BJ (cell line): ENCODE data around the gene TBK1. TPM values are rescaled to one million over a fixed set of nuclear protein-coding genes. Genes with fewer than 3 reads are reported as not detected.

Experiments used
- CTCF ChIA-PET: fragments of 350-600 bp; formaldehyde crosslinking; extraction: SDS; loops from one replicate; lab custom pipeline; 2021; ENCODE audit warnings: antibody characterized with exemption, inconsistent platforms; lab: Yijun Ruan, JAX
- POLR2A ChIA-PET: fragments of 300-600 bp; sonication (Branson Sonifier 250); formaldehyde crosslinking; extraction: SDS; loops from one replicate; lab custom pipeline; 2021; ENCODE audit warnings: antibody characterized with exemption; lab: Charles Lee
- DNase-seq: peaks from one replicate; pipeline ENCODE4 v3.0.0-alpha.2; 2011; ENCODE audit warnings: low read depth
- H3K27me3 ChIP-seq: 2 replicates; pipeline ENCODE4 v1.6.0; 2011; ENCODE audit warnings: low read length; ENCODE audit not compliant: control insufficient read depth, insufficient read depth
- H3K36me3 ChIP-seq: 2 replicates; pipeline ENCODE4 v1.5.1; 2011; ENCODE audit warnings: low read length; ENCODE audit not compliant: control insufficient read depth, insufficient read depth
- H3K4me3 ChIP-seq: 2 replicates; pipeline ENCODE4 v1.5.1; 2011; ENCODE audit warnings: low read depth, mild to moderate bottlenecking, control low read depth, low read length
- polyA plus RNA-seq: library from polyadenylated mRNA; depleted of rRNA; stranded (reverse); fragments of >200 nt; gene quantifications from 2 replicates; pipeline ENCODE4 v1.2.3, GENCODE V29; 2011
- TF ChIP-seq, protein P1 (sequence below): IDR thresholded peaks from 2 replicates; pipeline ENCODE4 v1.5.1; 2011; ENCODE audit warnings: low read depth, mild to moderate bottlenecking, control low read depth, inconsistent platforms, low read length, moderate library complexity; ENCODE audit not compliant: insufficient read depth

TBK1 gene
- polyA plus RNA-seq, 1 experiment, result 5.7 TPM

DNA sequence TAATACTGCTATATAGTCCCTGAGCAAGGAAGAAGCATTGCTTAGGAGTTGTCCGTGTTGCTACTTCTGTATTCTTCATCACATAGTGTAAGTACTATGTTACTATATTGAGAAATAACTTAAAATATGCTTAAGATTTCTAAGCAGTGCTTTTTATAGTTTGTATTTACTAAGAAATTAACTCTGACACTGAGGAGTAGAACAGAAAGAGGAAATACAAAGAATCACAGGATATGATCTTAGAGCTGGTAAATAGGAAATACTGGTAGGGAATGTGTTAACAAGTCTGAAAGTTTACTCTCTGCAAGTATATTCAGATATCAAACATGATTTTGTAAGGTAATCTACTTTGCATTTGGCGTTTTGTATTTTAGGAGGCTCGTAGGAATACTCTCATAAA lies 32.2 kb upstream of the TBK1 start:
- Histone ChIP-seq H3K4me3 (no peak overlapping the region), H3K36me3 (peaks cover 28% of the 10 kb centered on the region), H3K27me3 (no peaks in the 10 kb centered on the region)
- TF ChIP-seq, protein P1, sequence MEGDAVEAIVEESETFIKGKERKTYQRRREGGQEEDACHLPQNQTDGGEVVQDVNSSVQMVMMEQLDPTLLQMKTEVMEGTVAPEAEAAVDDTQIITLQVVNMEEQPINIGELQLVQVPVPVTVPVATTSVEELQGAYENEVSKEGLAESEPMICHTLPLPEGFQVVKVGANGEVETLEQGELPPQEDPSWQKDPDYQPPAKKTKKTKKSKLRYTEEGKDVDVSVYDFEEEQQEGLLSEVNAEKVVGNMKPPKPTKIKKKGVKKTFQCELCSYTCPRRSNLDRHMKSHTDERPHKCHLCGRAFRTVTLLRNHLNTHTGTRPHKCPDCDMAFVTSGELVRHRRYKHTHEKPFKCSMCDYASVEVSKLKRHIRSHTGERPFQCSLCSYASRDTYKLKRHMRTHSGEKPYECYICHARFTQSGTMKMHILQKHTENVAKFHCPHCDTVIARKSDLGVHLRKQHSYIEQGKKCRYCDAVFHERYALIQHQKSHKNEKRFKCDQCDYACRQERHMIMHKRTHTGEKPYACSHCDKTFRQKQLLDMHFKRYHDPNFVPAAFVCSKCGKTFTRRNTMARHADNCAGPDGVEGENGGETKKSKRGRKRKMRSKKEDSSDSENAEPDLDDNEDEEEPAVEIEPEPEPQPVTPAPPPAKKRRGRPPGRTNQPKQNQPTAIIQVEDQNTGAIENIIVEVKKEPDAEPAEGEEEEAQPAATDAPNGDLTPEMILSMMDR, result no peak
- ChIA-PET CTCF (no interaction called here), POLR2A (no interaction called here)
- no peak for DNase-seq

DNA sequence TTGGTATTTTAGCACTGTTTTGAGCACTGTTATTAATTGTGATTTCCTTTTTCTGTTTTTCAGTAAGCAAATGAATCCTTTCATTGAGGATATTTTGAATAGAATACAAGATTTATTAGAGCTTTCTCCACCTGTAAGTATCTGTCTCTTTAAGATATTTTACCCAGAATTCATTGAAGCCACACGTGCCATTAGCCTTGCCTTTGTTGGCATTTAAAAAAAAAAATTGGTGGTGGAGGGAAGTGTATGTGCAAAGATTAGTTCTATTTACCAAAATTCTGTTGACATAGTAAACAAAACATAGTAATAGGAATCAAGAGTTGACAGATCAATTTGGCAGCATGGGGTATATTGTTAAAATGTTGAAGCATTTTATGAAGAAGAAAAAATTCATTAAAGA lies 23.9 kb upstream of the TBK1 start:
- H3K27me3 ChIP-seq, result no peaks in the 10 kb centered on the region
- ChIA-PET POLR2A (no interaction called here), CTCF (no interaction called here)
- H3K4me3 ChIP-seq, result no peak overlapping the region
- peaks cover 23% of the 10 kb centered on the region for H3K36me3 ChIP-seq
- DNase-seq, result no peak
- TF ChIP-seq, protein P1, result no peak

DNA sequence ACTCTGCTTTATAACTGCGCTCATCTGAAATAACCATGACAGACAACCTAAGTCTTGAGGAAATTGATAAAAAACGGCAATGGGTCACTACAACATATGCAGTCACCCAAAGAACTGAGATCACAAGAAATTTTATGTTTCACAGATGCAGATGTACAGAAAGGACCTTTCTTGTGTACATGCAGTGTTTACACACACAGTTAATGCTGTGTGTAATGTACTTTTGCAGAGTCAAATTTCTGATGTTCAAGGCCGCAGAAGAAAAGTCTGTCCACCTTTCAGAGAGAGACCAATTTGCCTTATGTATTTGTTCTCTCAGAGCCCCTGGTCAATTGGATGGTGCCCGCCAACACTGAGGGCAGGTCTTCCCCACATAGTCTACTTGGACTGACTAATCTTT lies 23.0 kb upstream of the TBK1 start:
- TF ChIP-seq, protein P1, result no peak
- no peak for DNase-seq
- ChIA-PET CTCF (no interaction called here), POLR2A (no interaction called here)
- H3K36me3 ChIP-seq, result peaks cover 23% of the 10 kb centered on the region
- no peaks in the 10 kb centered on the region for H3K27me3 ChIP-seq
- no peak overlapping the region for H3K4me3 ChIP-seq

DNA sequence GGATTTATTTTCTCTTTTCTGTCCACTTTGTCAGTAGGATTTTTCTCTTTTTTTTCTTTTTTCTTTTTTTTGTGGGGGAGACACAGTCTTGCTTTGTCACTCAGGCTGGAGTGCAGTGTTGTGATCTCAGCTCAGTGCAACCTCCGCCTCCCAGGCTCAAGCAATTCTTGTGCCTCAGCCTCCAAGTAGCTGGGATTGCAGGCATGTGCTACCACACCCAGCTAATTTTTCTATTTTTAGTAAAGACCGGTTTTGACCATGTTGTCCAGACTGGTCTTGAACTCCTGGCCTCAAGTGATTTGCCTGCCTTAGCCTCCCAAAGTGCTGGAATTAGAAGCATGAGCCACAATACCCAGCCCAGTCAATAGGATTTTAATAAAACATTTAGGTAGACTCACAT lies 21.0 kb upstream of the TBK1 start:
- Histone ChIP-seq H3K27me3 (no peaks in the 10 kb centered on the region), H3K36me3 (peaks cover 24% of the 10 kb centered on the region), H3K4me3 (no peak overlapping the region)
- TF ChIP-seq, protein P1, result no peak
- DNase-seq, result no peak
- POLR2A ChIA-PET, result interaction anchor here (0.6 kb wide), 1 partner anchor 335 kb away, joined by 3 read pairs; no protein-coding TSS in a partner anchor
- CTCF ChIA-PET, result interaction anchor here (0.6 to 1.5 kb wide), 3 partner anchors 12 to 60 kb away, joined by 3 read pairs; no protein-coding TSS in a partner anchor

DNA sequence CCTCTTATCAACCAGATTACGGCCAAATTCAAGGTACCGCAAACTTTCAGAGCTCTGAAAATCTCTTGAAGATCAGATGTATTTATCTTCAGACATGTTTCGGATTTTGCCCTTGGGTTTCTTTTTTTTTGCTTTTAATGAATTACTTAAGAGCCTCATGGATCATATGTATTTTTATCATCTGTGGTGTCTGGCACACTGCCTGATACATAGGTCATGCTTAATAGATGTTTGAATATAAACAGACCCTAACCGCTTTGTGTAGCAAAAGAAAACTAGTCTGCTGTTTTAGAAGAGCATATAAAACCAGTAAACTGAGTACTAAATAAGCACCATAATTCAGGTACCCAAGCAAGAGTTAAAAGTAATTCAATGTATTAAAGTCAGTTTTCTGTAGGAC lies 20.1 kb upstream of the TBK1 start:
- Histone ChIP-seq H3K36me3 (peaks cover 26% of the 10 kb centered on the region), H3K4me3 (no peak overlapping the region), H3K27me3 (no peaks in the 10 kb centered on the region)
- CTCF ChIA-PET, result interaction anchor here (1.5 kb wide), 1 partner anchor 11 kb away, joined by 3 read pairs; no protein-coding TSS in a partner anchor
- no peak for DNase-seq
- POLR2A ChIA-PET, result no interaction called here
- TF ChIP-seq, protein P1, result no peak
